MM.1S (cell line): ENCODE data around the gene CSGALNACT2.

Experiments
- DNase-seq: peaks from one replicate; pipeline ENCODE4 v3.0.0-alpha.2; 2015
- H2AFZ ChIP-seq: fragments of 300-600 bp; sonication (generic); 2 replicates; pipeline ENCODE4 v1.6.0; 2016; ENCODE audit warnings: antibody characterized with exemption, low read length
- H3F3A ChIP-seq: fragments of 300-600 bp; sonication (generic); 2 replicates; pipeline ENCODE4 v1.6.1; 2016; ENCODE audit warnings: mild to moderate bottlenecking, antibody characterized with exemption, low read length, moderate library complexity, mixed read lengths; ENCODE audit not compliant: insufficient read depth
- H3K27ac ChIP-seq: fragments of 300-600 bp; sonication (generic); 2 replicates; pipeline ENCODE4 v1.5.1; 2016; ENCODE audit warnings: mild to moderate bottlenecking, low read length
- H3K27me3 ChIP-seq: fragments of 300-600 bp; sonication (generic); replicated peaks from 2 replicates; pipeline ENCODE4 v1.6.0; 2016; ENCODE audit warnings: low read length; ENCODE audit not compliant: insufficient read depth
- H3K36me3 ChIP-seq: fragments of 300-600 bp; sonication (generic); replicated peaks from 2 replicates; pipeline ENCODE4 v1.6.1; 2016; ENCODE audit warnings: mild to moderate bottlenecking, low read length, mixed read lengths; ENCODE audit not compliant: insufficient read depth
- H3K4me1 ChIP-seq: fragments of 300-600 bp; sonication (generic); 2 replicates; pipeline ENCODE4 v1.6.1; 2016; ENCODE audit warnings: low read length, mixed read lengths
- H3K4me2 ChIP-seq: fragments of 300-600 bp; sonication (generic); 2 replicates; pipeline ENCODE4 v1.6.0; 2016; ENCODE audit warnings: low read depth, low read length
- H3K4me3 ChIP-seq: fragments of 300-600 bp; sonication (generic); 2 replicates; pipeline ENCODE4 v1.5.1; 2016; ENCODE audit warnings: low read length, mixed read lengths
- H3K79me2 ChIP-seq: fragments of 300-600 bp; sonication (generic); 2 replicates; pipeline ENCODE4 v1.6.1; 2016; ENCODE audit warnings: mixed run types, low read length, mixed read lengths
- H3K9ac ChIP-seq: fragments of 300-600 bp; sonication (generic); 2 replicates; pipeline ENCODE4 v1.6.1; 2016; ENCODE audit warnings: low read length, mixed read lengths
- H3K9me2 ChIP-seq: fragments of 300-600 bp; sonication (generic); replicated peaks from 2 replicates; pipeline ENCODE4 v1.6.1; 2016; ENCODE audit warnings: mild to moderate bottlenecking, low read length, mixed read lengths; ENCODE audit not compliant: insufficient read depth
- H3K9me3 ChIP-seq: fragments of 300-600 bp; sonication (generic); replicated peaks from 2 replicates; pipeline ENCODE4 v1.6.1; 2016; ENCODE audit warnings: mild to moderate bottlenecking, low read length, mixed read lengths; ENCODE audit not compliant: insufficient read depth
- H4K20me1 ChIP-seq: fragments of 300-600 bp; sonication (generic); 2 replicates; pipeline ENCODE4 v1.6.1; 2016; ENCODE audit warnings: mild to moderate bottlenecking, low read length, moderate library complexity, mixed read lengths; ENCODE audit not compliant: insufficient read depth
- CTCF ChIP-seq: fragments of 300-600 bp; sonication (generic); IDR thresholded peaks from 2 replicates; pipeline ENCODE4 v1.5.1; 2016; ENCODE audit warnings: antibody characterized with exemption, low read length, mixed read lengths
- EZH2 ChIP-seq: fragments of 300-600 bp; sonication (generic); optimal IDR thresholded peaks from 2 replicates; pipeline ENCODE3; 2017; ENCODE audit warnings: low read depth, mild to moderate bottlenecking, antibody characterized with exemption, low read length, mixed read lengths
- EZH2phosphoT487 ChIP-seq: fragments of 300-600 bp; sonication (generic); IDR thresholded peaks from 2 replicates; pipeline ENCODE4 v1.6.1; 2018; ENCODE audit warnings: antibody characterized with exemption, low read length

The CSGALNACT2 gene

GRCh38 chr10:43174969-43175368 lies 36.7 kb downstream of the CSGALNACT2 start:
- no peaks in the 10 kb centered on the region for H3K79me2 ChIP-seq
- no peak overlapping the region for H3K4me3 ChIP-seq
- no peak overlapping the region for H3K4me2 ChIP-seq
- H3K9me2 ChIP-seq = no peaks in the 10 kb centered on the region
- H3K27ac ChIP-seq = no peak overlapping the region
- no peaks in the 10 kb centered on the region for H4K20me1 ChIP-seq
- H3K4me1 ChIP-seq = peaks cover 14% of the 10 kb centered on the region
- H3K9ac ChIP-seq = no peak overlapping the region
- DNase-seq = no peak
- H3K27me3 ChIP-seq = no peaks in the 10 kb centered on the region
- H2AFZ ChIP-seq = no peak overlapping the region
- TF ChIP-seq EZH2phosphoT487 = no peak
- no peak for TF ChIP-seq CTCF
- no peak for TF ChIP-seq EZH2
- 0 out of 2 replicates have a peak, but pooled peaks cover 7% of the 10 kb centered on the region for H3F3A ChIP-seq
- 0 out of 2 replicates have a peak, but pooled peaks cover 4% of the 10 kb centered on the region for H3K36me3 ChIP-seq
- H3K9me3 ChIP-seq = no peaks in the 10 kb centered on the region

- Histone ChIP-seq H3K4me2 (no peak overlapping the region), H3K9me2 (no peaks in the 10 kb centered on the region), H4K20me1 (no peaks in the 10 kb centered on the region), H2AFZ (no peak overlapping the region), H3K27me3 (no peaks in the 10 kb centered on the region), H3F3A (0 out of 2 replicates have a peak, but pooled peaks cover 4% of the 10 kb centered on the region), H3K4me1 (peaks cover 14% of the 10 kb centered on the region), H3K36me3 (0 out of 2 replicates have a peak, but pooled peaks cover 4% of the 10 kb centered on the region), H3K9ac (no peak overlapping the region), H3K79me2 (no peaks in the 10 kb centered on the region), H3K27ac (no peak overlapping the region), H3K9me3 (no peaks in the 10 kb centered on the region), H3K4me3 (no peak overlapping the region)
- TF ChIP-seq EZH2phosphoT487 = no peak
- TF ChIP-seq EZH2 = no peak
- TF ChIP-seq CTCF = no peak
- DNase-seq = no peak
Measured at GRCh38 chr10:43176271-43176670, 38.0 kb downstream of the CSGALNACT2 start.

GRCh38 chr10:43177595-43177994 lies 39.4 kb downstream of the CSGALNACT2 start:
- DNase-seq = no peak
- H3K36me3 ChIP-seq = 0 out of 2 replicates have a peak, but pooled peaks cover 4% of the 10 kb centered on the region
- no peak for TF ChIP-seq CTCF
- TF ChIP-seq EZH2 = no peak
- H3K9me2 ChIP-seq = no peaks in the 10 kb centered on the region
- 0 out of 2 replicates have a peak, but pooled peaks cover under 1% of the 10 kb centered on the region for H3F3A ChIP-seq
- no peaks in the 10 kb centered on the region for H3K27me3 ChIP-seq
- H3K4me3 ChIP-seq = no peak overlapping the region
- H3K4me1 ChIP-seq = peaks cover 7% of the 10 kb centered on the region
- H3K79me2 ChIP-seq = no peaks in the 10 kb centered on the region
- H3K9me3 ChIP-seq = no peaks in the 10 kb centered on the region
- H2AFZ ChIP-seq = no peak overlapping the region
- H3K4me2 ChIP-seq = no peak overlapping the region
- no peak overlapping the region for H3K9ac ChIP-seq
- no peaks in the 10 kb centered on the region for H4K20me1 ChIP-seq
- H3K27ac ChIP-seq = no peak overlapping the region
